ENCODE measurements around the gene DNAJA3. TPM values are rescaled to one million over a fixed set of nuclear protein-coding genes. Genes with fewer than 3 reads are reported as not detected.

DNAJA3 gene
- total and polyA plus RNA-seq, 9 of the 15 experiments (the other 6 are each of a cell fraction or from before 2014, with no cell fraction given) = 8.1 to 105 (median 79.0) TPM

DNA sequence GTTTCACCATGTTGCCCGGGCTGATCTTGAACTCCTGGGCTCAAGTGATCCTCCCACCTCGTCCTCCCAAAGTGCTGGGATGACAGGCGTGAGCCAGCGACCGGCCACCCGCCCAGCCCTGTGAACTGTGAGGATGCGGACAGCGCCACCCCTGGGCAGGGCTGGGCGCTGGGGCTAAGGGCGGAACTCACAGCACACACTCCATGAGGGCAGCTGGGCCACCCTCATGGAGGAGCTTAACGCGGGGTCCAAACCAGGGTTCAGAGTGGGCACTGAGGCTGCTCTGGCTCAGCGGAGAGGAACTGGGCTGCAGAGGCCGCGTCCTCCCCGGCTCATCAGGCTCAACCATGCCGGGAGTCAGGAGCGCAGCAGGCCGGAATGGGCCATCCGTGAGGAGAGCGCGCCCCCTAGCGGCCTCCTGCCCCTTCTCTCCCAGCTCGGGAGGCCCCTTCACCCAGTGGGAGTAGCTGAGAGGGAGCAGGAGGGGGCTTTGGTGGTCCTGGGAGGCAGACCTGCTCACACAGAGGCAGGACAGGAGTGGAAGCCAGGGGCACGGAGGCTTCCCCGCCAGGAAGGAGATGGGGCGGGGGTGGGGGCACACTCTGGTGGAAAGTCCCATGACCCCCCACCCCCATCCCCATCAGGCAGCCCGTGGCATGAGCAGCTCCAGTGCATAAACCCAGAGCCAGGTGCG, 23.1 kb upstream of the DNAJA3 start (continued):
- TF ChIP-seq, protein P1, sequence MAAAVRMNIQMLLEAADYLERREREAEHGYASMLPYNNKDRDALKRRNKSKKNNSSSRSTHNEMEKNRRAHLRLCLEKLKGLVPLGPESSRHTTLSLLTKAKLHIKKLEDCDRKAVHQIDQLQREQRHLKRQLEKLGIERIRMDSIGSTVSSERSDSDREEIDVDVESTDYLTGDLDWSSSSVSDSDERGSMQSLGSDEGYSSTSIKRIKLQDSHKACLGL (CRISPR knock-in tag; IDR thresholded peaks at IDR 0.05; ENCODE audit: borderline replicate concordance, poor library complexity, severe bottlenecking) = no peak
- TF ChIP-seq ZZZ3 (IDR thresholded peaks at IDR 0.05) (0 out of 2 replicates have a peak, but pooled peaks have one; percentile 37), ZNF175 (CRISPR knock-in tag; IDR thresholded peaks at IDR 0.05; ENCODE audit: low read depth) (no peak), SLC30A9 (CRISPR knock-in tag; IDR thresholded peaks at IDR 0.05) (no peak), ZEB2 (IDR thresholded peaks at IDR 0.05) (0 out of 2 replicates have a peak, but pooled peaks have one; percentile 23), EHMT2 (IDR thresholded peaks at IDR 0.05) (no peak), RCOR1 (IDR thresholded peaks at IDR 0.05; ENCODE audit: borderline replicate concordance in 1 of 2, low read depth in 2 of 2, low read length in 2 of 2) (no peak), NCOA4 (IDR thresholded peaks at IDR 0.05; ENCODE audit: partially characterized antibody) (no peak), FOXP4 (CRISPR knock-in tag; IDR thresholded peaks at IDR 0.05; ENCODE audit: borderline replicate concordance) (no peak), NFXL1 (CRISPR knock-in tag; IDR thresholded peaks at IDR 0.05) (no peak), MYC (IDR thresholded peaks at IDR 0.05; ENCODE audit: low read depth, low read length) (peak; percentile 39; the same call in 1 of the 2 replicates), MYC (CRISPR knock-in tag; IDR thresholded peaks at IDR 0.05; ENCODE audit: borderline replicate concordance, low read depth) (no peak), EWSR1 (IDR thresholded peaks at IDR 0.05; ENCODE audit: borderline replicate concordance, low read depth, partially characterized antibody) (no peak), ZNF561 (CRISPR knock-in tag; conservative IDR thresholded peaks at IDR 0.05) (no peak), ZNF785 (CRISPR knock-in tag; IDR thresholded peaks at IDR 0.05) (no peak), KDM4B (IDR thresholded peaks at IDR 0.05; ENCODE audit: borderline replicate concordance in 2 of 2, low read depth in 1 of 2) (peak in 1 of 2 experiments; percentile 38; a peak in 1 of 4 replicates), GABPB1 (CRISPR knock-in tag; IDR thresholded peaks at IDR 0.05) (peak; percentile 68), TAF1 (IDR thresholded peaks at IDR 0.05; ENCODE audit: control insufficient read depth, extremely low read depth, insufficient read depth, low read length, severe bottlenecking) (no peak), PRMT5 (CRISPR knock-in tag; IDR thresholded peaks at IDR 0.05) (no peak)
- TF ChIP-seq, protein P2, sequence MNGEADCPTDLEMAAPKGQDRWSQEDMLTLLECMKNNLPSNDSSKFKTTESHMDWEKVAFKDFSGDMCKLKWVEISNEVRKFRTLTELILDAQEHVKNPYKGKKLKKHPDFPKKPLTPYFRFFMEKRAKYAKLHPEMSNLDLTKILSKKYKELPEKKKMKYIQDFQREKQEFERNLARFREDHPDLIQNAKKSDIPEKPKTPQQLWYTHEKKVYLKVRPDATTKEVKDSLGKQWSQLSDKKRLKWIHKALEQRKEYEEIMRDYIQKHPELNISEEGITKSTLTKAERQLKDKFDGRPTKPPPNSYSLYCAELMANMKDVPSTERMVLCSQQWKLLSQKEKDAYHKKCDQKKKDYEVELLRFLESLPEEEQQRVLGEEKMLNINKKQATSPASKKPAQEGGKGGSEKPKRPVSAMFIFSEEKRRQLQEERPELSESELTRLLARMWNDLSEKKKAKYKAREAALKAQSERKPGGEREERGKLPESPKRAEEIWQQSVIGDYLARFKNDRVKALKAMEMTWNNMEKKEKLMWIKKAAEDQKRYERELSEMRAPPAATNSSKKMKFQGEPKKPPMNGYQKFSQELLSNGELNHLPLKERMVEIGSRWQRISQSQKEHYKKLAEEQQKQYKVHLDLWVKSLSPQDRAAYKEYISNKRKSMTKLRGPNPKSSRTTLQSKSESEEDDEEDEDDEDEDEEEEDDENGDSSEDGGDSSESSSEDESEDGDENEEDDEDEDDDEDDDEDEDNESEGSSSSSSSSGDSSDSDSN (IDR thresholded peaks at IDR 0.05; ENCODE audit: borderline replicate concordance in 1 of 2, low read depth in 2 of 2, low read length in 2 of 2) = no peak
- TF ChIP-seq, protein P3, sequence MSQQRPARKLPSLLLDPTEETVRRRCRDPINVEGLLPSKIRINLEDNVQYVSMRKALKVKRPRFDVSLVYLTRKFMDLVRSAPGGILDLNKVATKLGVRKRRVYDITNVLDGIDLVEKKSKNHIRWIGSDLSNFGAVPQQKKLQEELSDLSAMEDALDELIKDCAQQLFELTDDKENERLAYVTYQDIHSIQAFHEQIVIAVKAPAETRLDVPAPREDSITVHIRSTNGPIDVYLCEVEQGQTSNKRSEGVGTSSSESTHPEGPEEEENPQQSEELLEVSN (IDR thresholded peaks at IDR 0.05; ENCODE audit: borderline replicate concordance in 1 of 2, extremely low read depth in 1 of 2, insufficient read depth in 1 of 2, insufficient read length in 1 of 2, low read depth in 1 of 2, low read length in 1 of 2, poor library complexity in 1 of 2, severe bottlenecking in 1 of 2) = peak in 1 of 2 experiments; percentile 27
